ENCODE results near the gene GAL.

The GAL gene

GRCh38 chr11:68680541-68681231 is 3.7 kb upstream of the GAL start:
- no peak for DNase-seq (ENCODE audit: low read depth in 2 of 2, low spot score in 1 of 2)

GRCh38 chr11:68682531-68682961 is 1.8 kb upstream of the GAL start:
- no peak for DNase-seq (ENCODE audit: low read depth in 2 of 2, low spot score in 1 of 2)

- DNase-seq (ENCODE audit: low read depth in 2 of 2, low spot score in 1 of 2) = no peak
These were observed 1.2 kb upstream of the GAL start for GRCh38 chr11:68683121-68683520.

- no peak for DNase-seq (ENCODE audit: low read depth in 2 of 2, low spot score in 1 of 2)
These were observed 584 bp upstream of the GAL start for GRCh38 chr11:68683536-68684384.

- DNase-seq (ENCODE audit: low read depth in 2 of 2, low spot score in 1 of 2) = no peak
These were observed 1.5 kb downstream of the GAL start for GRCh38 chr11:68685656-68686380.

- DNase-seq (ENCODE audit: low read depth in 2 of 2, low spot score in 1 of 2) = no peak
These were observed 2.1 kb downstream of the GAL start for GRCh38 chr11:68686486-68686885.

- no peak for DNase-seq (ENCODE audit: low read depth in 2 of 2, low spot score in 1 of 2)
These were observed 3.0 kb downstream of the GAL start for GRCh38 chr11:68687311-68687710.

- DNase-seq (ENCODE audit: low read depth in 2 of 2, low spot score in 1 of 2) = no peak
These were observed 3.6 kb downstream of the GAL start for GRCh38 chr11:68687986-68688385.

- DNase-seq (ENCODE audit: low read depth in 2 of 2, low spot score in 1 of 2) = no peak
These were observed 4.5 kb downstream of the GAL start for GRCh38 chr11:68688881-68689280.

- DNase-seq (ENCODE audit: low read depth in 2 of 2, low spot score in 1 of 2) = no peak
These were observed 5.6 kb downstream of the GAL start for GRCh38 chr11:68689737-68690625.

- no peak for DNase-seq (ENCODE audit: low read depth in 2 of 2, low spot score in 1 of 2)
These were observed 6.5 kb downstream of the GAL start for GRCh38 chr11:68690671-68691401.

GRCh38 chr11:68691402-68691784 is 7.0 kb downstream of the GAL start:
- DNase-seq (ENCODE audit: low read depth in 2 of 2, low spot score in 1 of 2) = no peak

GRCh38 chr11:68692115-68692514 is 7.8 kb downstream of the GAL start:
- no peak for DNase-seq (ENCODE audit: low read depth in 2 of 2, low spot score in 1 of 2)

GRCh38 chr11:68692871-68693483 is 8.6 kb downstream of the GAL start:
- DNase-seq (ENCODE audit: low read depth in 2 of 2, low spot score in 1 of 2) = no peak

GRCh38 chr11:68693484-68693882 is 9.1 kb downstream of the GAL start:
- no peak for DNase-seq (ENCODE audit: low read depth in 2 of 2, low spot score in 1 of 2)

- DNase-seq (ENCODE audit: low read depth in 2 of 2, low spot score in 1 of 2) = no peak
These were observed 10.3 kb downstream of the GAL start for GRCh38 chr11:68694431-68695297.

GRCh38 chr11:68695531-68695930 is 11.2 kb downstream of the GAL start:
- DNase-seq (ENCODE audit: low read depth in 2 of 2, low spot score in 1 of 2) = no peak

GRCh38 chr11:68698993-68699392 is 14.6 kb downstream of the GAL start:
- DNase-seq (ENCODE audit: low read depth in 2 of 2, low spot score in 1 of 2) = no peak

- no peak for DNase-seq (ENCODE audit: low read depth in 2 of 2, low spot score in 1 of 2)
These were observed 20.5 kb downstream of the GAL start for GRCh38 chr11:68704887-68705286.
